ENCODE data around the gene CTNND2.

The CTNND2 gene

GRCh38 chr5:11599499-11599898 is 304.7 kb downstream of the CTNND2 start:
- no peak overlapping the region for H3K27ac ChIP-seq
- no peak for TF ChIP-seq ZFX (IDR thresholded peaks at IDR 0.05)
- TF ChIP-seq, protein P1, sequence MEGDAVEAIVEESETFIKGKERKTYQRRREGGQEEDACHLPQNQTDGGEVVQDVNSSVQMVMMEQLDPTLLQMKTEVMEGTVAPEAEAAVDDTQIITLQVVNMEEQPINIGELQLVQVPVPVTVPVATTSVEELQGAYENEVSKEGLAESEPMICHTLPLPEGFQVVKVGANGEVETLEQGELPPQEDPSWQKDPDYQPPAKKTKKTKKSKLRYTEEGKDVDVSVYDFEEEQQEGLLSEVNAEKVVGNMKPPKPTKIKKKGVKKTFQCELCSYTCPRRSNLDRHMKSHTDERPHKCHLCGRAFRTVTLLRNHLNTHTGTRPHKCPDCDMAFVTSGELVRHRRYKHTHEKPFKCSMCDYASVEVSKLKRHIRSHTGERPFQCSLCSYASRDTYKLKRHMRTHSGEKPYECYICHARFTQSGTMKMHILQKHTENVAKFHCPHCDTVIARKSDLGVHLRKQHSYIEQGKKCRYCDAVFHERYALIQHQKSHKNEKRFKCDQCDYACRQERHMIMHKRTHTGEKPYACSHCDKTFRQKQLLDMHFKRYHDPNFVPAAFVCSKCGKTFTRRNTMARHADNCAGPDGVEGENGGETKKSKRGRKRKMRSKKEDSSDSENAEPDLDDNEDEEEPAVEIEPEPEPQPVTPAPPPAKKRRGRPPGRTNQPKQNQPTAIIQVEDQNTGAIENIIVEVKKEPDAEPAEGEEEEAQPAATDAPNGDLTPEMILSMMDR (conservative IDR thresholded peaks at IDR 0.05): no peak

- no peak overlapping the region for H3K27ac ChIP-seq
Measured at GRCh38 chr5:11596657-11597071, 307.6 kb downstream of the CTNND2 start.

GRCh38 chr5:11596185-11596584 is 308.1 kb downstream of the CTNND2 start:
- TF ChIP-seq ZFX (IDR thresholded peaks at IDR 0.05): no peak
- TF ChIP-seq, protein P1 (conservative IDR thresholded peaks at IDR 0.05): no peak
- no peak overlapping the region for H3K27ac ChIP-seq

More at GRCh38 chr5:11596657-11597071, 307.6 kb downstream of the CTNND2 start:
- no peak for TF ChIP-seq ZFX (IDR thresholded peaks at IDR 0.05)
- TF ChIP-seq, protein P1 (conservative IDR thresholded peaks at IDR 0.05): no peak

DNA sequence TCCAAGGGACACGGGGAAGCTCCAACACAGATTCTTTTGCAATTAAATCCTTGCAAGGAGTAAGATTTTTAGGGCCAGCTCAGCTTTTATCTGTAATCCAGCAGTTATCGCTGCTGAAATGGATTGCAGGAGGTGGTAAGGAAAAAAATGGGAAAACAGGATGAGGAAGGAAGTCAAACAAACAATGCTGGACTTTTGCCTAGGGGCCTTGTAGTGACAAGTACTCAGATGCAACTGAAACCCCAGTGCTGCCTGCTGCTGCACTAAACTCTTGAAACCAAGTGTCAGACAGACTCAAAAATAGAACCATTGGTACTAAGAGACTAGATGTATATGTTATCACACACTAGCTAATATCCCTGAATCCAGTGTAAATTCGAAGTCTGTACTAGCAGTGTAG is 309.2 kb downstream of the CTNND2 start:
- H3K27ac ChIP-seq: no peak overlapping the region
- TF ChIP-seq, protein P1 (conservative IDR thresholded peaks at IDR 0.05): no peak
- no peak for TF ChIP-seq ZFX (IDR thresholded peaks at IDR 0.05)

DNA sequence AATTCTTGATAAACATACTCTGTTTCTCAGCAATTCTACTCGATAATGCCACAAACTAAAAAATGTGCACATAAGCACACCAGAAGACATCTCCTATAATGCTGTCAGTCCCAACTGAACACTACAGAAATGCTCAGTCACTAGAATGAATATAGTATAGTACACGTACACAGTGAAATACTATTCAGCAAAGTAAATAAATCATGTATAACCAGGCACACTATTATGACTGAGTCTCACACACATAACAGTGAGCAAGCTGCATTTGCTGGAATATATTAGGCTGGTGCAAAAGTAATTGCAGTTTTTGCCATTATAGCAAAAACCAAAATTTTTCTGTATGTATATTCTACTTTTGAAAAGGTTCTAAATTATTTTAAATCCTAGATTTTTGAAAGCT is 310.2 kb downstream of the CTNND2 start:
- TF ChIP-seq, protein P1 (conservative IDR thresholded peaks at IDR 0.05): no peak
- no peak for TF ChIP-seq ZFX (IDR thresholded peaks at IDR 0.05)
- no peak overlapping the region for H3K27ac ChIP-seq

- TF ChIP-seq, protein P1 (conservative IDR thresholded peaks at IDR 0.05): no peak
- TF ChIP-seq ZFX (IDR thresholded peaks at IDR 0.05): no peak
- H3K27ac ChIP-seq: no peak overlapping the region
Measured at GRCh38 chr5:11590475-11590874, 313.8 kb downstream of the CTNND2 start.

GRCh38 chr5:11588803-11589202 is 315.4 kb downstream of the CTNND2 start:
- TF ChIP-seq, protein P1 (conservative IDR thresholded peaks at IDR 0.05): no peak
- no peak for TF ChIP-seq ZFX (IDR thresholded peaks at IDR 0.05)

More at GRCh38 chr5:11588803-11589202, 315.4 kb downstream of the CTNND2 start:
- H3K27ac ChIP-seq: no peak overlapping the region

Data from C4-2B (cell line).